ENCODE measurements around the gene KLHDC7A.

DNA sequence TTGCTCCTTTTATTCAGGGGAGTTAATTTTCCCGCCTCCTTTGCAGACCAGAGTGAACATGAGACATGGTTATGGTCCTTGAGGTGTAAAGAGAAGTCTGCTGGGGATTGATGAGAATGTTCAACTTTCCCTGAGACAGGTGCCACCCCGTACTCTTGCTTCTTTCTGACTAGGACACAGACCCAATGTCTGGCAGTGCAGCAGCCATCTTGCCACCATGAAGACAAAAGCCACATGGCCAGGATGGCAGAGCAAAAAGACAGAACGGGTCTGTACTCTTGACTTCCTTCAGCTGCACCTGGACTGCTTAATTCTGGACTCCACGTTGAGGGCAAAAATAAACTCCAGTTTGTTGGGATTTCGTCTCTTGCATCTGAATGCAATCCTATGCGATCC is 54.1 kb downstream of the KLHDC7A start:
- TF ChIP-seq, protein P1, sequence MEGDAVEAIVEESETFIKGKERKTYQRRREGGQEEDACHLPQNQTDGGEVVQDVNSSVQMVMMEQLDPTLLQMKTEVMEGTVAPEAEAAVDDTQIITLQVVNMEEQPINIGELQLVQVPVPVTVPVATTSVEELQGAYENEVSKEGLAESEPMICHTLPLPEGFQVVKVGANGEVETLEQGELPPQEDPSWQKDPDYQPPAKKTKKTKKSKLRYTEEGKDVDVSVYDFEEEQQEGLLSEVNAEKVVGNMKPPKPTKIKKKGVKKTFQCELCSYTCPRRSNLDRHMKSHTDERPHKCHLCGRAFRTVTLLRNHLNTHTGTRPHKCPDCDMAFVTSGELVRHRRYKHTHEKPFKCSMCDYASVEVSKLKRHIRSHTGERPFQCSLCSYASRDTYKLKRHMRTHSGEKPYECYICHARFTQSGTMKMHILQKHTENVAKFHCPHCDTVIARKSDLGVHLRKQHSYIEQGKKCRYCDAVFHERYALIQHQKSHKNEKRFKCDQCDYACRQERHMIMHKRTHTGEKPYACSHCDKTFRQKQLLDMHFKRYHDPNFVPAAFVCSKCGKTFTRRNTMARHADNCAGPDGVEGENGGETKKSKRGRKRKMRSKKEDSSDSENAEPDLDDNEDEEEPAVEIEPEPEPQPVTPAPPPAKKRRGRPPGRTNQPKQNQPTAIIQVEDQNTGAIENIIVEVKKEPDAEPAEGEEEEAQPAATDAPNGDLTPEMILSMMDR (IDR thresholded peaks at IDR 0.05) = no peak
- TF ChIP-seq EZH2phosphoT487 (IDR thresholded peaks at IDR 0.05) = no peak
- no peak for TF ChIP-seq EZH2 (IDR thresholded peaks at IDR 0.05)
